GM21423 (cell line): ENCODE data around the gene RNF121.
A peak's percentile ranks its signal among the peaks of the same experiment; 100 is the strongest.

Experiments used
- ATAC-seq: cut with Tn5 transposase; IDR thresholded peaks from one replicate; pipeline ENCODE4 v1.9.1; 2021; ENCODE audit warnings: mild to moderate bottlenecking, moderate library complexity; ENCODE audit not compliant: unreplicated experiment

RNF121 gene

GRCh38 chr11:71979602-71980001 is 50.8 kb downstream of the RNF121 start:
- no peak for ATAC-seq

GRCh38 chr11:71986131-71986530 is 57.3 kb downstream of the RNF121 start:
- no peak for ATAC-seq

GRCh38 chr11:71987521-71987920 is 58.7 kb downstream of the RNF121 start:
- ATAC-seq: no peak

GRCh38 chr11:71988050-71988449 is 59.2 kb downstream of the RNF121 start:
- ATAC-seq: no peak

- ATAC-seq: no peak
Measured at GRCh38 chr11:71990701-71991100, 61.9 kb downstream of the RNF121 start.

- ATAC-seq: peak; percentile 72
Measured at GRCh38 chr11:71991494-71991893, 62.6 kb downstream of the RNF121 start.

- ATAC-seq: no peak
Measured at GRCh38 chr11:71992136-71992730, 63.4 kb downstream of the RNF121 start.

- no peak for ATAC-seq
Measured at GRCh38 chr11:71994786-71995185, 65.9 kb downstream of the RNF121 start.

- no peak for ATAC-seq
Measured at GRCh38 chr11:71995726-71996291, 67.0 kb downstream of the RNF121 start.

GRCh38 chr11:71996517-71996916 is 67.7 kb downstream of the RNF121 start:
- no peak for ATAC-seq

- ATAC-seq: no peak
Measured at GRCh38 chr11:71996946-71997345, 68.1 kb downstream of the RNF121 start.

- no peak for ATAC-seq
Measured at GRCh38 chr11:71997594-71997993, 68.7 kb downstream of the RNF121 start.

GRCh38 chr11:71998061-71998460 is 69.2 kb downstream of the RNF121 start:
- ATAC-seq: no peak

GRCh38 chr11:71998649-71999310 is 69.9 kb downstream of the RNF121 start, which contains the start of gene IL18BP:
Gene IL18BP (plus strand): TSS chr11:71998909. CDS start chr11:71999985, 1,076 bp downstream.
- no peak for ATAC-seq

GRCh38 chr11:71999362-71999761 is 70.5 kb downstream of the RNF121 start:
- no peak for ATAC-seq

- no peak for ATAC-seq
Measured at GRCh38 chr11:71999798-72000197, 71.0 kb downstream of the RNF121 start.

- ATAC-seq: no peak
Measured at GRCh38 chr11:72000202-72000867, 71.5 kb downstream of the RNF121 start.

- ATAC-seq: no peak
Measured at GRCh38 chr11:72001285-72001684, 72.4 kb downstream of the RNF121 start.

- no peak for ATAC-seq
Measured at GRCh38 chr11:72001834-72002591, 73.2 kb downstream of the RNF121 start.

- ATAC-seq: no peak
Measured at GRCh38 chr11:72002841-72003775, 74.3 kb downstream of the RNF121 start.
